HG02943 (cell line): ENCODE measurements around the gene DIP2B.

ENCODE experiments used
- ATAC-seq: cut with Tn5 transposase; IDR thresholded peaks from one replicate; pipeline ENCODE4 v1.9.1; 2021; ENCODE audit warnings: mild to moderate bottlenecking, low read depth, moderate library complexity; ENCODE audit not compliant: unreplicated experiment

The DIP2B gene

GRCh38 chr12:50573271-50573670 is 68.5 kb downstream of the DIP2B start:
- no peak for ATAC-seq

DNA sequence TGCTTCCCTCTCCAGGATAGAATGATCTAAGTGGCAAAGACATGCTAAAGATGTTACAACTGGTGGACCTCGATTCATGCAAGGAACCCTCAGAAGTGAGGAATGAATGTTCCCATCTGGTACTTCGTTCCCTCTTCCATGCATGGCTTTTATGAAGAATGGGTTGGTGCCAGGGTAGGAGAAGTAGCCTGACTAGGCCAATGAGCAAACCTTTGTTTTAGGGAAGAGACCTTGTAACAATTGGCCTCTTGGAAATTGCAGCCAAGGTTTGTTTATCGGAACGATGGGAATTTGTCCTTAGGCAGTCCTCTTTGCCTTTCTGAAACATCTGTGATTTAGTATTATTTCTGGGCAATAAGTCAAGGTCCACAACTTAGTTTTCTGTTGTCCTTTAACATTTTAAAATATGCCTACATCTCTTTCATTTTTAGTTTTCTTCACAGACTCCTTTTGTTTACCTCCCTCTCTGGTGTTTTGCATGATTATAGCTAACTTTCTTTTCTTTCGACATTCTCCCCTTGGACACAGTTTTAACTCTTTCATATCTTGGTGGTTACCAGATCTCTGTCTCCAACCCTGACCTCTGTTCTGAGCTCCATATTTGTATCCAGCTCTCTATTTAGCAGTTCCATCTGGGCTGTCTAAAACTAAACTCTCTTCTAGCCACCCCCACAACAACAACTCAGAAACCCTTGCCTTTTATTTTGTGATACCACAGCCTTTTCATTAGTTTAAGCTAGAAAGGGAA is 70.0 kb downstream of the DIP2B start:
- no peak for ATAC-seq

GRCh38 chr12:50579757-50580267 is 75.0 kb downstream of the DIP2B start:
- ATAC-seq = no peak

GRCh38 chr12:50580436-50580835 is 75.7 kb downstream of the DIP2B start:
- no peak for ATAC-seq

- ATAC-seq = no peak
These were observed 76.7 kb downstream of the DIP2B start for GRCh38 chr12:50581226-50582184.

DNA sequence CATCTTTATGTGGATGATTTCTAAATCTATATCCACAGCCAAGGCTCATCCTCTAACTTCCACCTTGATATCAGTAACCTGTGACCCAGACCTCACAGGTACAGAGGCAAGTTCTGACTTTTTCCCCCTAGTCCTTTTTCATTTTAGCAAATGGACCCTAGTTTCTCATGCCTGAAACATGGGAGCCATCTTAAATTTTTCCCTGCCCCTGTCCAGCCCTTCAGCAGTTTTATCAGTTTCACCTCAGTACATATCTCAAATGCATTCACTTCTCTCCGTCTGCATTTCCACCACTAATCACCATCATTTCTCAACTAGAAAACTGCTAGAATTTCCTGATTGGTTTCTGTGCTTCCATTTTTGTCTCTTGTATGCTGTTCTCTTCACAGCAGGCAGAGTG is 79.3 kb downstream of the DIP2B start:
- no peak for ATAC-seq

DNA sequence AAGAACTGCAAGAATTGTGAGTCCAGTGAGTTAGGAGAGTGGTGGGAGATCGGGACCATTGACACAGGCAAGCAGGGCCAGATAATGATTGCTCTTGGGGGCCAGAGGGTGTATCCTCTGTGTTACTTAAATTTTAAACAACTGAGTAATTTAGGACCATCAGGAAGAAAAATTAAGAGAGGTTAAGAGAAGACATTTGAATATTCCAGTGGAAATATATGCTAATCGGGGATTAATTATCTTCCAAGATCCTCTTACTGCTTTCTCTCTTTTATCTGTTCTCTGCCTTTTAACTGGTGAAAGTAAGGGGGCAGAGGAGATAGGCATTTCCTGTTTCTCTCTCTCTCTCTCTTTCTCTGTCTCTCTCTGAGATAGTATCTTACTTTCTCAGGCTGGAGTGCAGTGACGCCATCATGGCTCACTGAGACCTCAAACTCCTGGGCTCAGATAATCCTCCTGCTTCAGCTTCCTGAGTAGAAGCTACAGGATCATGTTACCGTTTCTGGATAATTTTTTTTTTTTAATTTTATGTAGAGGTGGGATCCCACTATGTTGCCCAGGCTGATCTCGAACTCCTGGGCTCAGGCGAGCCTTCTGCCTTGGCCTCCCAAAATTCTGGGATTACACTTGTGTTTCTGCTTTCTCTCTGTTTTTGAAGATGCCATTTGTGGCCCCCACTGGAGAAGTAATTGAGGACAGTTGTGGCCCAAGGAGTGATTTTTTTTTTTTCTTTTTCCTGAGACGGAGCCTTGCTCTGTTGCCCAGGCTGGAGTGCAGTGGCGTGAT is 85.1 kb downstream of the DIP2B start:
- ATAC-seq = no peak

DNA sequence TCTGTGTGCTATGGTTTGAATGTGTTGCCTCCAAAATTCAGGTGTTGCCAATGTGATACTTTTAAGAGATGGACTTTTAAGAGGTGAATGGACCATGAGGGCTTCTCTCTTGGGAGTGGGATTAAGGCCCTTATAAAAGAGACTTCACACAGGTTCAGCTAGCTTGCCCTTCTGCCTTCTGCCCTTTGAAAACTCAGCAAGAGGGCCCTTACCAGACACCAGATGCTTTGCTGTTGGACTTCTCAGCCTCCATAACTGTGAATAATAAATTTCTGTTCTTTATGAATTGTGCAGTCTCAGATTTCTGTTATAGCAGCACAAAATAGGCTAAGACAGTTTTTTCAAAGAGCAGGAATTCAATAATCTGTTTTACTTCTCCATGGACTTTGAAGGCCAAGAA is 86.1 kb downstream of the DIP2B start:
- ATAC-seq = no peak

- no peak for ATAC-seq
These were observed 90.9 kb downstream of the DIP2B start for GRCh38 chr12:50595667-50596066.

DNA sequence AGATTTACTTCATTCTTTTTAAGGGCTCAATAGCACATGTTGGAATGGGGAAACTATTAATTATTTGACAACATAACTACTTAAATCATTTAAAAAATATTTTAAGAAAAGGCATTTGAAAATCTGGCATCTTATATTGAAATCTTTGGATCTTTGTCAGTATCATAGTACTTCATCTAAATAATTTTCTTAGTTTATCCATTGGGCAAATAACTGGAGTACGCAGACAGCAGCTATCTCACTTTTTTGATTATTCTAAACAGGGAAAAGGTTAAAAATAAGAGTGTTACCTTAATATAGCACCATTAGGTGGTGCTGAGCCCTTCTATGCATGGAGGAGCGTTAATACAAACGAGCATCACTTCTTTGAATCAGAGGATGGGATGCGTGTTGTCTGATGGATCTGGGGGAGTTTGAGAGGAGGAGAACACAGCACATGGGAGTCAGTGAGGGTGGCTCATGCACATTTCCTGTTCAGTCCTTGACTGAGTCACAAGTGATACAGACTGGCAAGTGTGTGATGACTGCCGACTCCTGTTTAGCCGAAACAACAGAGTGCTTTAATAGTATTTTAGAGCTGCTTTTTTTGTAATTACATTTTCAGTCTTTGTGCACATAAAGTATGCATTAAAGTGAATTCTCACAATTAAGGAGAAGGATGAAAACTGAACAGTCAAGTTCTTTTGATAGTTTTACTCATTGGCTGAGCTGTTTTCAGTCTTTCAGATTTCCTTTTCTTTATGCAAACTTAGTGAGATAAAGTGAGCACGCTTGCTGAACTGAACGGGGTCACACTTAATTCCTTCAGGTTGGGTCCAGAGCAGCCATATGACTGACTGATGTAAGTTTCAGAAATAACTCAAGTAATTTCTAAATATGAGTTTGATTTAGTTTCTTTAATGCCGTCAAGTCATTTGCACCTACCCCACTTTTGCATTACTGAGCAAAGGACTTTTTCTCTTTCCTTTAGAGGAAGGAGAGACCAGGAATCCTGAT is 92.7 kb downstream of the DIP2B start:
- ATAC-seq = peak; percentile 85

DNA sequence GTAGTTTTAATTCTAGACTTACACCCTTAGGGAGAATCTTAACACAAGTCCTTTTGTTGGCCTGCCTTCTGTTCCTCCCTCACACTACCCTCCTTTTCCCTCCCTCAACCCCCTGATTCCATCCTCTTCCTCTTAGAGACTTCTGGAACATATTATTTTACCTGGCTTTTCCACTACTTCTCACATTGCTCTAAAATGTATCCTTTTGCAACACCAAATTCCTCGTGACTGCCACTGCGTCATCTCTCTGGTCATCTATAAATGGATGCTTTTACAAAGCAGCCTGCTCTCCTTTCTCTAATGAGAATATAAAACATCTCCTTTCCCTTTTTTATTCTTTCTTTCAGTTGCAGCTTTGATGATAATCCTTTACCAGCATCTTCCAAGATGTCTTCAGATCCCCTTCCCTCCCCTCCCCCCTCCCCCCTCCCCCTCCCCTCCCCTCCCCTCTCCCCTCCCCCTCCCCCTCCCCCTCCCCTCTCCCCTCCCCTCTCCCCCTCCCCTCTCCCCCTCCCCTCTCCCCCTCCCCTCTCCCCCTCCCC is 93.6 kb downstream of the DIP2B start:
- ATAC-seq = no peak

- ATAC-seq = no peak
These were observed 94.7 kb downstream of the DIP2B start for GRCh38 chr12:50599366-50600095.

GRCh38 chr12:50600364-50600763 is 95.6 kb downstream of the DIP2B start:
- no peak for ATAC-seq

DNA sequence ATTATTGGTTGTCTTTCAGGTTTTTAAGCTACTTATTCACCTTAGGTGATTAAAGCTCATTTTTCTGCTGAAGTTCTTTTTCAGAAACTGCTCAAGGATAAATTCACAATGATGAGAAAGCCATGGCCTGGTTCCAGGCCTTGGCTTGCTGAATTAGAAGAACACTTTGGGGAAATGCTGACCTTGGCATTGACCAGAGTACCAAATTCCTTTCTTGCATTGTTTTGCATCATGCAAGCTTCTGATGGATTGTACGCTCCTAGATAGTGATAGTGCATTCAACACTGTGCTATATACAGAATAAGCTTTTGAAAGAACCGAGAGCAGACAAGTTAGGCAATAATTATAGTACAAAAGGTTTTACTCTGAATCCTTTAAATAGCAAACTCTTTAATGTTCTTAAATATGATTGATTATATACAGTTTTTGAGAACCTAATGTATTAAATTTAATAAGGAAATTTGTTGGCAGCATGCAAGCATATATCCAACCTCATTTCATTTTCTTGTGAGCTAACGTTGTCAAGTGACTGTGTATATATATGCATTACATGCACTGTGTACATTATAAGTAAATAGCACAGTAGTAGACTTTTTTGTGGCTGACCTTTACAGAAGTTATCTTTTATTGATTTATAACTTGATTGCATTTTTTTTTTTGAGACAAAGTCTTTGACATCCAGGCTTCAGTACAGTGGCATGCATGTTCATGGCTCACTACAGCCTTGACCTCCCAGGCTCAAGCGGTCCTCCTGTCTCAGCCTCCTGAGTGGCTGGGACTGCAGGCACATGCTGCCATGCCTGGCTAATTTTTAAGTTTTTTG is 99.2 kb downstream of the DIP2B start:
- no peak for ATAC-seq

GRCh38 chr12:50604640-50604920 is 99.8 kb downstream of the DIP2B start:
- no peak for ATAC-seq

DNA sequence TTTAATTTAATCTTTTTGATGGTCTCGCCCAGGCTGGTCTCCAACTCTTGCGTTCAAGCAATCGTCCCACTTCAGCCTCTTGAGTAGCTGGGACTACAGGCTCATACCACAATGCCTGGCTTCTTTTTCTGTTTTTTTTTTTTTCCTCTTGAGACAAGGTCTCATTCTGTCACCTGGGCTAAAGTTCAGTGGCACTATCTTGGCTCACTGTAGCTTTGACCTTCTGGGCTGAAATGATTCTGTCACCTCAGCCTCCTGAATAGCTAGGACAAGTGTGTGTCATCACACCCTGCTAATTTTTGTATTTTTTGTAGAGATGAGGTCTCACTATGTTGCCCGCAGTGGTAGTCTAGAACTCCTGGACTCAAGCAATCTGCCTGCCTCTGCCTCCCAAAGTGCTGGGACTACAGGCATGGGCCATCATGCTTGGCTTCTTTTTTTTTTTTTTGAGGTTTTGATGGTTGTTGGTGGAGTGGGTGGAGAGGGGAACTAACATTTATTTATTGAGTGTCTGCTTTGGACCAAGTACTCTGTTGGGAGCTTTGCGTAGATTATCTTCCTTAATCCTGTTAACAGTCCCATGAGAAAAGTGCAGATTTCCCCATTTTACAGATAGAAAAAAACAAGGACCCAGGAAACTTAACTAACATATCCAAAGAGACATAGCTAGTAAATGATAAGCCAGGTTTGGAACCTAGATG is 102.0 kb downstream of the DIP2B start:
- ATAC-seq = no peak

DNA sequence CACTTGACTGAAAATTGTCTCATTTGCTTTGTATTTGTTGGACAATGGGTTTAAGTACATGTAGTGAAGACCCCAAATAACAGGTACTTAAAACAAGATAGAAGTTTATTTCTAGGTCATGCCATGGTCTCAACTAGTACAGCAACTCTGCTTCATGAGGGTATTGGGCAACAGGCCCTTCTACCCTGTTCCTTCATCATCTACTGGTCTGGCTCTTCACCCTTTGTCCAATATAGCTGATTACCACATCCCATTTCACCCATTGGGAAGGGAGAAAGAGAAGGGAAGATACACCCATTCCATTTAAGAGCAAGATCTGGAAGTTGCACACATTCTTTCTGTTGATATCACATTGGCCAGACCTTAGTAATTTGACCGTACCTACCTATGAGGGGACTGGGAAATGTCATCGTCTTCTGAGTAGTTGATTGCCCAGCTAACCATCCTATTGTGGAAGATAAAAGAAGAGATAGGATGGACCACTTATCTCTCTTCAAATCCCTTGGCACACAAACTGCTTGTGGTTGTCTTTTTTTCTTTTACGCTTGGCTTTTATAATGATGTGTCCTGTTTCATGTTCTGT is 104.6 kb downstream of the DIP2B start:
- ATAC-seq = no peak
